ENCODE measurements around the gene ARHGAP18.

Gene ARHGAP18

GRCh38 chr6:129598244-129599187, 111.5 kb downstream of the ARHGAP18 start:
- no peaks in the 10 kb centered on the region for H3K27me3 ChIP-seq (ENCODE audit: insufficient read depth, insufficient read length)
- no peaks in the 10 kb centered on the region for H3K36me3 ChIP-seq (ENCODE audit: insufficient read depth, insufficient read length, low read length)
- TF ChIP-seq YY1 (IDR thresholded peaks at IDR 0.05; ENCODE audit: insufficient read depth, insufficient read length) (no peak), SUZ12 (IDR thresholded peaks at IDR 0.05; ENCODE audit: extremely low read depth, insufficient read depth, insufficient read length) (no peak)
- no peaks in the 10 kb centered on the region for H3K9me3 ChIP-seq (ENCODE audit: insufficient read depth, low read length)
- peak; percentile 35 for DNase-seq (ENCODE audit: low read depth, low spot score)
- H3K4me3 ChIP-seq (ENCODE audit: insufficient read length, low read depth), result no peak overlapping the region
- no peak overlapping the region for H3K9ac ChIP-seq (ENCODE audit: insufficient read length, low read depth)
- H3K4me1 ChIP-seq (ENCODE audit: insufficient read depth, insufficient read length), result no peaks in the 10 kb centered on the region

- TF ChIP-seq ZNF274 (IDR thresholded peaks at IDR 0.05; ENCODE audit: low read depth, low read length), result no peak
- H3K9ac ChIP-seq (ENCODE audit: insufficient read length, low read depth), result no peak overlapping the region
- DNase-seq (ENCODE audit: low read depth, low spot score), result no peak
- H3K27me3 ChIP-seq (ENCODE audit: insufficient read depth, insufficient read length), result no peaks in the 10 kb centered on the region
- no peak overlapping the region for H3K4me3 ChIP-seq (ENCODE audit: insufficient read length, low read depth)
- H3K4me1 ChIP-seq (ENCODE audit: insufficient read depth, insufficient read length), result no peaks in the 10 kb centered on the region
- no peaks in the 10 kb centered on the region for H3K36me3 ChIP-seq (ENCODE audit: insufficient read depth, insufficient read length, low read length)
- H3K9me3 ChIP-seq (ENCODE audit: insufficient read depth, low read length), result no peaks in the 10 kb centered on the region
These were observed 112.8 kb downstream of the ARHGAP18 start for GRCh38 chr6:129597023-129597713.

DNA sequence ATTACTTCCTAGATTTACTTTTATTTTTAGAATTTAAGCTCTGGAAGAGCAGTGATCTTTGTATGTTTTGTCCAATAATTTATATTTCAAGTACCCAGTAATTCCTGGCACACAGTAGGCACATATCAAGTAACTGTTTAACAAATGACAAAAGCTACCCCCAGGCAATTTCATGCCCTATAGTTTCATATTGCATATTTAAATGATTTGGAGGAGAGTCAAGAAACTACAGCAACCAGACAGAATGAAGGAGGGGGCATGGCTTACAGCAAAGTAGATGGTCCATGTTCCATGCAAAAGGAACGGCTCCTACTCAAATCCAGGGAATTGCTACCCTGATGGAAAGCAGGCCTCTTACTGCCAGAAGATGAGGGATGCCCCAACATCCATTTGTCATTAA, 113.5 kb downstream of the ARHGAP18 start:
- TF ChIP-seq ZNF274 (IDR thresholded peaks at IDR 0.05; ENCODE audit: low read depth, low read length) (no peak), YY1 (IDR thresholded peaks at IDR 0.05; ENCODE audit: insufficient read depth, insufficient read length) (no peak), SUZ12 (IDR thresholded peaks at IDR 0.05; ENCODE audit: extremely low read depth, insufficient read depth, insufficient read length) (no peak)
- Histone ChIP-seq H3K9ac (ENCODE audit: insufficient read length, low read depth) (no peak overlapping the region), H3K27me3 (ENCODE audit: insufficient read depth, insufficient read length) (no peaks in the 10 kb centered on the region), H3K9me3 (ENCODE audit: insufficient read depth, low read length) (no peaks in the 10 kb centered on the region), H3K4me1 (ENCODE audit: insufficient read depth, insufficient read length) (no peaks in the 10 kb centered on the region), H3K4me3 (ENCODE audit: insufficient read length, low read depth) (no peak overlapping the region), H3K36me3 (ENCODE audit: insufficient read depth, insufficient read length, low read length) (no peaks in the 10 kb centered on the region)
- no peak for DNase-seq (ENCODE audit: low read depth, low spot score)

- no peak for DNase-seq (ENCODE audit: low read depth, low spot score)
- no peak overlapping the region for H3K4me3 ChIP-seq (ENCODE audit: insufficient read length, low read depth)
- no peaks in the 10 kb centered on the region for H3K36me3 ChIP-seq (ENCODE audit: insufficient read depth, insufficient read length, low read length)
- H3K9ac ChIP-seq (ENCODE audit: insufficient read length, low read depth), result no peak overlapping the region
- TF ChIP-seq YY1 (IDR thresholded peaks at IDR 0.05; ENCODE audit: insufficient read depth, insufficient read length) (no peak), ZNF274 (IDR thresholded peaks at IDR 0.05; ENCODE audit: low read depth, low read length) (no peak), SUZ12 (IDR thresholded peaks at IDR 0.05; ENCODE audit: extremely low read depth, insufficient read depth, insufficient read length) (no peak)
- no peaks in the 10 kb centered on the region for H3K4me1 ChIP-seq (ENCODE audit: insufficient read depth, insufficient read length)
- H3K9me3 ChIP-seq (ENCODE audit: insufficient read depth, low read length), result no peaks in the 10 kb centered on the region
- H3K27me3 ChIP-seq (ENCODE audit: insufficient read depth, insufficient read length), result no peaks in the 10 kb centered on the region
These were observed 116.8 kb downstream of the ARHGAP18 start for GRCh38 chr6:129593233-129593564.

DNA sequence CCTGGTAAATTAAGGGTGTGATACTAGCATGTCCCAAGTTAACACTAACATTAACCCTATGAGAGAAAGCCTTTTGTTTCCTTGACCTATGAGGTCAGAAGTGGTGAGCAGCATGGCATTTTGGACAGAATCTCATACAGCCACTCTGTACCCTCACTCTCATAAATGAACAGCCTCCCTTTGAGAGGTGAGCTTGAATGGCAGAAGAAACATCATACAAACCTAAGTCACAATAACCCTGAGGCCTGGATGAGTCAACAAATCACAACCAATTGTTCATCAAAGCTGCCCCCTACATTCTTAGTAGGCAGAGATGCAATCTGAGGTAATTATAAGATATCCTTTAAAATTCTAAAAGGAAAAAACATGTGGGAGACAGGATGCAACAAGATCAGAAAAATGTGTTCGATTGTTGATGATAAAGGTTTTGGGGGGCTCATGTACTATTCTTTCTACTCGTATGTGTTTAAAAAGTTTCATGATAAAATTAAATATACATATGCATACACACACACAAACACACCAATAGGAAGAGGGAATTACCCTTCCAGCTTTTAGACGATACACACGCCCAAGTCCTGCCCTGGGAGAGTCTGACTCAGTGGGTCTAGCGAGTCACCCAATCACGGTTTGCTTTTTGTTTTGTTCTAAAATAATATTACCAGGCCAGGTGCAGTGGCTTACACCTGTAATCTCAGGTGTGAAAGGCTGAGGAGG, 117.3 kb downstream of the ARHGAP18 start:
- Histone ChIP-seq H3K4me1 (ENCODE audit: insufficient read depth, insufficient read length) (no peaks in the 10 kb centered on the region), H3K9me3 (ENCODE audit: insufficient read depth, low read length) (no peaks in the 10 kb centered on the region), H3K9ac (ENCODE audit: insufficient read length, low read depth) (no peak overlapping the region), H3K27me3 (ENCODE audit: insufficient read depth, insufficient read length) (no peaks in the 10 kb centered on the region), H3K4me3 (ENCODE audit: insufficient read length, low read depth) (no peak overlapping the region), H3K36me3 (ENCODE audit: insufficient read depth, insufficient read length, low read length) (no peaks in the 10 kb centered on the region)
- no peak for TF ChIP-seq ZNF274 (IDR thresholded peaks at IDR 0.05; ENCODE audit: low read depth, low read length)
- no peak for TF ChIP-seq YY1 (IDR thresholded peaks at IDR 0.05; ENCODE audit: insufficient read depth, insufficient read length)
- TF ChIP-seq SUZ12 (IDR thresholded peaks at IDR 0.05; ENCODE audit: extremely low read depth, insufficient read depth, insufficient read length), result no peak
- DNase-seq (ENCODE audit: low read depth, low spot score), result no peak

DNA sequence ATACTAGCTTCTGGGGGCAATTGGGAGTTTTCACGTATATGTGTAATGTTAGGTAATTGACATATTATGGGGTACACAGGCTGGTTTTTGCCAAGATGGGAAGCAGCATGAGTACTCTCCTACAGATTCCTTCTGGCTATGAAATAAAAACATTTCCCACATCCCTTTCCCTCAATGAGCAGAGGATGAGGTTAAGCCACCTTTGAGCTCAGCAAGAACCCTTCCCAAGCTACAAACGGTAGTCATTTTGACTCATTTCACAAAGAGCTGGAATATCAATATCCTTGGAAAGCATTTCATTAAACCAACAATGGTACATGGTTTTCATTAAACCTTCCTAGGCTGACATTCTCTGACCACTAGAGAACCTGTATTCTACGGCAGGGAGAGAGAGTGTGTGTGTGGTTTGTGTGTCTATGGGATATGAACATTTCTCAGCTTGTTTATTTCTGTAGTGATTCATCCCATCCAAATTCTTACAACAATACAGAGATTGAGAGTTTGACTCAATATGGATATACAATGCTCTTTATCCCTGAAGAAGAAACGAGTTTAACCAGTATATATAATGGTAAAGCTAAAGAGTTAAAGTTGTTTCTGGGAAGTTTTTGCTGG, 119.5 kb downstream of the ARHGAP18 start:
- H3K4me3 ChIP-seq (ENCODE audit: insufficient read length, low read depth), result no peak overlapping the region
- no peaks in the 10 kb centered on the region for H3K9me3 ChIP-seq (ENCODE audit: insufficient read depth, low read length)
- H3K36me3 ChIP-seq (ENCODE audit: insufficient read depth, insufficient read length, low read length), result no peaks in the 10 kb centered on the region
- no peak overlapping the region for H3K9ac ChIP-seq (ENCODE audit: insufficient read length, low read depth)
- TF ChIP-seq YY1 (IDR thresholded peaks at IDR 0.05; ENCODE audit: insufficient read depth, insufficient read length) (no peak), SUZ12 (IDR thresholded peaks at IDR 0.05; ENCODE audit: extremely low read depth, insufficient read depth, insufficient read length) (no peak), ZNF274 (IDR thresholded peaks at IDR 0.05; ENCODE audit: low read depth, low read length) (no peak)
- no peak for DNase-seq (ENCODE audit: low read depth, low spot score)
- H3K4me1 ChIP-seq (ENCODE audit: insufficient read depth, insufficient read length), result no peaks in the 10 kb centered on the region
- no peaks in the 10 kb centered on the region for H3K27me3 ChIP-seq (ENCODE audit: insufficient read depth, insufficient read length)
